GM18498 (cell line): ENCODE data around the gene ACVR1C.
"Not testable (repeated sequence)": the region's sequence is repeated elsewhere in the genome, so short reads cannot be mapped to it uniquely, and the experiment has no call there.

Source experiments
- ATAC-seq: cut with Tn5 transposase; IDR thresholded peaks from one replicate; pipeline ENCODE4 v1.9.1; 2021; ENCODE audit warnings: mild to moderate bottlenecking, moderate library complexity; ENCODE audit not compliant: unreplicated experiment

ACVR1C gene

DNA sequence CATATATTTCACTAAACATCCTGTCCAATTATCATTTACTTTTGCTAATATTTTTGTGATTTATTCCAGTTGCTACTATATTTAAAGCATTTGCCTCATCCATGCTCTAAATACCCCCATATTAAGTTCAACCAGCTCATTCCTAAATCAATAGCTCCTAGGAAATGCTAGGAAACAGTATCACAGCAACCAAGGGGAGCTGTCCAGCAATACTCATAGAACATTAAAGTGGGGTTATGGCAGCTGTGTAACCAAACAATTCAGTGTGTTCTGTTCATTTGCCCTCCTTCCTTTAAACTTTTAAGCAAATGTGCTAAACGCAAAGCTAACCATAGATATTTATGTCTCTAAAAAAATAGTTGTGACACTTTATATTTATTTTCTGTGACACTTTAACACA is 41.1 kb downstream of the ACVR1C start:
- ATAC-seq, result no peak

DNA sequence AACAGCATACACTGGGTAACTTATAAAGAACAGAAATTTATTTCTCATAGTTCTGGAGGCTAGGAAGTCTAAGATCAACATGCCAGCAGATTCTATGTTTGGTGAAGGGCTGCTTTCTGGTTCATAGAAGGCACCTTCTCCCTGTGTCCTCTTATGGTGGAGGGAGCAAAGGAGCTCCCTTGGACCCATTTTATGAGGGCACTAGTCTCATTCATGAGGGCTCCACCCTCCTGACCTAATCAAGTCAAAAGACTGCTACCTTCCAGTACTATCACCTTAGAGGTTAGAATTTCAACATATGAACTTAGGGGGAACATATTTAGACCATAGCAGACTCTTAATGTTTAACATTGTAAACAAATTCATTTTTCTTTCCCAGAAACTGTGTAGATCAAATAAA is 54.5 kb downstream of the ACVR1C start:
- ATAC-seq, result no peak

DNA sequence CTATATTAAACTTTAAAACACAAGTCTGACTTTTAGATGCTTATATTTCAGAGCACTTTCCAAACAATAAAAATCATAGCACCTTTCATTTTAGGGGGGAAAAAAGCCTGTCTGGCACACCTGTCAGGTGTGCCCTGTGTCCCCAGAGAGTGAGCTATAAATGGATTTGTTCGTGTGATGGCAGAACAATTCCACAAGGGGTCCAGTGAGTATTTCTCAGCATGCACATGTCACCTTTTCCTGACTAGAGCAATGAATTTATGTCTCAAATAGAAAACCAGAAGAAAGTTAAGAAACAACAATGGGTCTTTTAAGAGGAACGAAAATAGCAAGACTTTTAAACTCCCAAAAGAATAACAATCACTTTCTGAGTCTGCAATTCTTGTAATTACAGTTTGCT is 55.9 kb downstream of the ACVR1C start:
- peak; percentile 66 for ATAC-seq

DNA sequence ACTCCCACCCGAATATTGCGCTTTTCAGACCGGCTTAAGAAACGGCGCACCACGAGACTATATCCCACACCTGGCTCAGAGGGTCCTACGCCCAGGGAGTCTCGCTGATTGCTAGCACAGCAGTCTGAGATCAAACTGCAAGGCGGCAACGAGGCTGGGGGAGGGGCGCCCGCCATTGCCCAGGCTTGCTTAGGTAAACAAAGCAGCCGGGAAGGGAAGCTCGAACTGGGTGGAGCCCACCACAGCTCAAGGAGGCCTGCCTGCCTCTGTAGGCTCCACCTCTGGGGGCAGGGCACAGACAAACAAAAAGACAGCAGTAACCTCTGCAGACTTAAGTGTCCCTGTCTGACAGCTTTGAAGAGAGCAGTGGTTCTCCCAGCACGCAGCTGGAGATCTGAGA is 62.0 kb downstream of the ACVR1C start:
- not testable (repeated sequence) for ATAC-seq

DNA sequence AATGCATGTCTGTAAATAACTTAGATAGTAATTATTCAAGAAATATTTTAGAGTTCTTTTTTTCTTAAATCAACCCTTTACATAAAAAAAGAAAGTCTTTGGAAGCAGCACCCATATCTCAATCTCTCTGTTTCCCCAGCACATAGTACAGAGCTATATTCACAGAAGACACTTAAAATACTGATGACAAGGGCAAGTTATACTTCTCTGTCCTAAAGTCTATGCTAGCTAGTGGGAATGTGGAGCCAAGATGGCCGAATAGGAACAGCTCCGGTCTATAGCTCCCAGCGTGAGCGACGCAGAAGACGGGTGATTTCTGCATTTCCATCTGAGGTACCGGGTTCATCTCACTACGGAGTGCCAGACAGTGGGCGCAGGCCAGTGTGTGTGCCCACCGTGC is 62.6 kb downstream of the ACVR1C start:
- ATAC-seq, result not testable (repeated sequence)

DNA sequence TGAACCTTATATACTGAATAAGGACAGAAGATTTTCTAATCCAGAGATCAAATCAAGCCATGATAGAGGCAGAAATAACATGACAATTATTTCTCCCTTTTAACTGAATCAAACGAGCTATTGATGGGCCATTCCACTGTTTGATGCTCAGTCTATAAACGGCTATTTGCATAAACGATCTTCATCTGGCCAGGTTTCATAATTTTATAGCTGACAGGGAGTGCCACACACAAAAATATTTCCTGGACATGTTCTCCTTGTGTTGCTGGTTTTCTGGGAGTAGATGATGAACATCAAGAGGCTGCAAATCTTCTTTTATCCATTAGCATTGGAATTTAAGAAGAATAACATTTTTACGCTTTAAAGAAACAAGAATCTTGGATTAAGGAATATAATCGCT is 63.1 kb downstream of the ACVR1C start:
- no peak for ATAC-seq

DNA sequence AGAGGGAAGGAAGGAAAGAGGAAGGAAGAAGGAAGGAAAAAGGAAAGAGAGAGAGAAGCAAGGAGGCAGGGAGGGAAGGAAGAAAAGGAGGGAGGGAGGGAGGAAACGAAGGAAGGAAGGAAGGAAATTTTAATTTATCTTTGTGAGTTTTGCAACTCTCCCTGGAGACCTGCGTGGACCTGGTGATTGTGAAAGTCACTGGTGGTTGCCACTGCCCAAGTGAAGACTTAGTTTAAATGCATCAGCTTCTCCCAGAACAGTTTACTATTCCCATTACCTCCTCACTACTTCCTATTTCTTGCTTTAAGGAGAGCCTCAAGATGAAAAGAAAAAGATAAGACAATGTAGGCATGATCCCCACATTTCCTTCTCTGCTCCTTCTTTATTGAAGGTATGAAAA is 68.8 kb downstream of the ACVR1C start:
- no peak for ATAC-seq

DNA sequence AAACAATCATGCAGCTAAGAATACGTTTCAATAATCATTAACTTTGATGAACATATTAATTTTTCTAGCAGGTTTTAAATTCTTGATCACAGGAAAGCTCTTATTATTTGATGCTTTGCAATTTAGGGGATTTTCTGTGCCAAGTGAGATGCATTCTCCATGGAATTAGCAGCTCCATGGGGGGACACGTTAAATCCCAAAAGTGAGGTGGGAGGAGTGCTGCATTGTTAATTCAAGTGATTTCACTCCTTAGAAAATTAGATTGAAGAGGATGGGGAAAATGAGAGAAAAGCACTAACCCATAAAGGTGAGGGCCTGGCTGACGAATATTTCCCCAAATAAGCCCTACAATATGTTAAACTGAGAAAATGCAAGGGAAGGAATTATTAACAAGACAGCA is 69.2 kb downstream of the ACVR1C start:
- ATAC-seq, result no peak

DNA sequence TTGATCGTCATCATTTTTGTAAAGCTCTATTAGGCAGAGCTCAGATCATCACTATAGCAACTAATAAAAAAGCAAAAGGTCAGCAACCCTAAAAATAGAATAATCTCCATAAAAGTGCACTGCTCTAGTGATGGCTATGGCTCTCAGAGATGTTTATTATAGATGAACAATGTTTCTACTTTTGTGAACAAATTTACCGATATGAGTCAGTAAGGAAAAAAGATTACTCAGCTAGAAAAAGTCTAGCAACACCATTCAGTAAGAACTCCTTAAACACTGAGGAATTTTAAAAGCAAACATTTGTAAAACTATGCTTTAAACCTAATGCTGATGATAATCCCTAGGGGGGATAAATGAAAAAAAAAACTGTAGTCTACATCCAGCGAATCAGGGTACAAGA is 69.6 kb downstream of the ACVR1C start:
- no peak for ATAC-seq

DNA sequence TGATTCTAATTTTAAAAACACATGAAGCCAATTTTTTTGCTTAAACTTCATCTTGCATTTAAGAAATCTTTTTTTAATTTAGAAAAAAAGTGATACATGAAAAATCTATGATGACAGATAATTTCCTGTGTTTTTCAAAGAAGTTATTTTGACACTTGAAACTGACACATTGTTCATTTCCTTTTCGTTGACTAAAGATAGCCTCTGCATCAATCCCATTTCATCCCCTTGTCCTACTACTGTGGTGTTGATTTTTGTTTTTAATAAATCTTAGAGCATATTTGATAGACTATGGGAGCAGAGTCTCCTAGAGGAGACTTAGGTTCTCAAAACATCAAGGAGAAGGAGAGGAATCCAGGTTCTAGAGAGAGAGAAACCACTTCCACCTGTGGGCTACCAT is 70.9 kb downstream of the ACVR1C start:
- ATAC-seq, result no peak

DNA sequence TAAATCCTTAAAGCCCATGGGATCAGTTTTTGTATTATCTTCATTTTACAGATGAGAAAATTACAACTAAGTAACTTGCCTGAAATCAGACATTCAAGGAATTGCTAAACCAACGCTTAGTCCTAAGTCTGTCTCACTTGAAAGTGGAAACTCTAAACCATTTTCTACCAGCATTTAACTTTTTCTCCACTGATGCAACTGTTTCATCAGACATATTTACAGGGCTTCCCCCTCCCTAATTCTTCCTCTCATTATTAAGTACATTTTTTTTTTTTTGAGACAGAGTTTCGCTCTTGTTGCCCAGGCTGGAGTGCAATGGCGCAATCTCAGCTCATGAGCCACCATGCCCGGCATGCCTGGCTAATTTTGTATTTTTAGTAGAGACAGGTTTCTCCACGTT is 88.6 kb downstream of the ACVR1C start:
- no peak for ATAC-seq

DNA sequence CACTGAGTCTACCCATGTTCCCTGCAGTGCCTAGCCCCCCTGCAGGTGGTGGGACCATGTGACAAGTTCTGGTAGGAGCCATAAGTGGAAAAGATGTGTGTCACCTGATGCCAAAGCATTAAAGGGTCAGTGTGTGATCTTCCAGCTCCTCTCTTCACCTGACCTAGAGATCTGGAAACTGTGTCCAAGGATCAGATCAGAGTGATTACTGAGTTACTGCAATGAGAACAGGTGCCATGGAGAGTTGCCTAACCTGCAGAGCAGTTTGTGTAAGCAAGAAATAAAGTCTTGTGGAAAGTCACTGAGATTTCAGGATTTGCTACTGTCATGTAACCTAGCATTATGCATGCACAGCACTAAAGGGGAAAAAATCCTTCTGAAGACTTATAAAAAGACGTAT is 90.6 kb downstream of the ACVR1C start:
- no peak for ATAC-seq

DNA sequence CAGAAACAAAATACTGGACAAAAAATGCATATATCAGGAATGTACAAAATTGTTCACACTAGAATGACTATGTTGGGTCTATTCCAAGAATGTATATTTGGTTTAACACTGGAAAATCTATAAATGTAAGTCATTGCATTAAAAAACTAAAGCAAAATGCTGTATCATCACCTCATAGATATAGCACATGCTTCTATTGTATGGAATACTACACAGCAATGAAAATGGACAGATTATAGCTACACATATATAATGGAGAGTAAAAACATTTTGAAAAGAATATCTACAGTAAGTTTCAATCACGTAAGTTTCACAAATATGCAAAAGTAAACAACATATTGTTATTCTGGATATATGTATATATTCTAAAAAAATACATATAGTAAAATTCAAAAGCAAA is 91.8 kb downstream of the ACVR1C start:
- no peak for ATAC-seq

DNA sequence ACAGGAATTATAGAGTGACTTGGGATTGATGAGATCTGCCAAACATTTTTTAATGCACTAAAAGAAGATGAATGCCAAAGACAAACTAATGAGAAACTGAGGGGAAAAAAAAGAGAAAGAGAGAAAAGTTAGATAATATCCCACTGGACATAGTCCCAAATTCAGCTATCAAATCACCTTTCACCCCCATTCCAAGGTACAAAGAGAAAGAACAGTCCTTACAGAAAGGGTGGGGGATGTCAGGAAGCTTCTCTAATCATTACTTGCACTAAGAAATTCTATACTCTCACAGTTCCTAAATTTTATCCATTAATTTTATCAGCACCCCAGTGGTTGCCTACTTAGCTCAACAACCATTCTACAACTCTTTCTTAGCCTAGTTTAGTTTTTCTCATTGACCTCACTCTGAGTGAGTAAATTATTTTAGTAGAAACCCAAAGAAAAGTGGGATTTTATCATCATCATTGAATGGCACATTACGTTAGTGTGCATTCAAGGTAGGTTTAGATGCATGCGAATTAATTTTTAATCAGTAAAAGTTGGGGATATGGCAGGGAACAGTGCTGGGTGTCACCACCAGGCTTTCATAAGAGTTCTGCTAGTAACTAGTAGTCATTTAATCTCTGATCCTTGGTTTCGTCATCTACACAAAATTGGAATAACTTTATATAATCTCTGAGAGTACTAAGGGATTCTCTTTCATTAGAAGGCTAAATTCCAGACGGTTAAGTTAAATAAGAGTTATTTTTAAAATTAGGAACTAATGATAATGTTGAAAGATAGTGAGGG is 99.5 kb downstream of the ACVR1C start:
- no peak for ATAC-seq

DNA sequence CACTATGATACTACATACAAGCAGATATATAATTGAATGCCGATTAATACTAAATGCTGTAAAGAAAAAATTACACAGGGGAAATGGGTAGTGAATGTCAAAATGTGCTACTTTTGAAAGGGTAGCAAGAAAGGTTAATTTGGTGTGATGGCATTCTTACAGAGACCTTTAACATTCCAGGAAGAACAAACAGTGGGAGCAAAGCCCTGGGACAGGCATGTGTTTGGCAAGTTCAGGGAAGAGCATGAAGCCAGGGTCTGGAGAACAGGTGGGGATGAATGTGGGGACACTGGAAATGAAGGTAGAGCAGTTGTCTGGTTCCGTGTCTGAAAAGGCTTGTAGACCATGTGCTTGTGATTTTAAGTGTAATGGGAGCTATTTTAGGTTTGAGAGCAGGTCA is 102.6 kb downstream of the ACVR1C start:
- no peak for ATAC-seq

DNA sequence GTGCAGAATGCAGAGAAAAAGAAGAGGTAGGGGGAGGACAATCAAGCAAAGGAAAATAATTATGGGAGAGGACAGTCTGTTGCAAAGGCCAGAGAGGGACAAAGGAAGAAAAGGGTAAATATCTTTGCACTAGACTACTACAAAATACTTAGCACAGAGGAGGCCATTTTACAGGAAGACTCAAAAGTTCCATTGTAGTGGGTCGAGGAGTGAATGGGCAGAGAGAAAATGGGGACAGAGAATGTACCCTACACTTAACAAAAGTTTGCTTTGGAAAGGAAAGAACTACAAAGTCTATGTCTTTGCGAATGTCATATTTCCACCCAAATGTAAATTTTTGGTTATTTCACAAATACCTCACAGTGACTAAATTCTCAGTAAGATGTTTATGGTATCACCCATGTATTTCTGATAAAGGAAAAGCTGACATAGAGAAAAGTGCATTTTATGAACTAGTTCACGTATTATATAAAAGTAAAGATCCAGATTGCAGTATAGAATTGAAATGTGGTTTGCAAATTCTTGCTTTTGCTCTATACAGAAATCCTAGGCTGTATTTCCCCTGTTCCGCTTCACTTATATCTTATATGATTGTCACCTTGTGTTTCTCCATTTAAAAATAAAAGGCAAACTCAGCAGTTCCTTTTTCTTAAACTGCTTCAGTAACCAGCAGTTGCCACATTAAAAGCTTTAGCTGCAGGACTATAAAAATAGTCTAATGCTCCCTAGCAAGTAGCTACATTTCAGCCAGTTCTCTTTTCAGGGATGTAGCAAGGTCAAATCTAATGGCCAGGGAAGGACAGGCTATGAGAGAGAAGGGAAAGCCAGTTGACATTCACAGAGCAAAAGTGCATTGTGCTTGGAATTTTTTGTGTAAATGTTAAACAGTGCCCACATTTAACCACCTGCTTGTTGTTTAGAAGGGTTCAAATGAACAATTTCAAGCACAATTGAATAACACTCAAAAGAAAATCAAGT is 105.1 kb downstream of the ACVR1C start:
- ATAC-seq, result no peak

DNA sequence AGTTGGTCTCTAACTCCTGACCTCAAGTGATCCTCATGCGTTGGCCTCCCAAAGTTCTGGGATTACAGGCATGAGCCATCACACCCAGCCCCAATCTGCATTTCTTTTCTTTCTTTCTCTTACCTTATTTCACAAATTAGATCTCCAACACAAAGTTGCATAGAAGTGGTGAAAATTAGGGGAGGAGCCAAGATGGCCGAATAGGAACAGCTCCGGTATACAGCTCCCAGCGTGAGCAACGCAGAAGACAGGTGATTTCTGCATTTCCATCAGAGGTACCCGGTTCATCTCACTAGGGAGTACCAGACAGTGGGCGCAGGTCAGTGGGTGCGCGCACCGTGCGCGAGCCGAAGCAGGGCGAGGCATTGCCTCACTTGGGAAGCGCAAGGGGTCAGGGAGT is 113.7 kb downstream of the ACVR1C start:
- ATAC-seq, result not testable (repeated sequence)

DNA sequence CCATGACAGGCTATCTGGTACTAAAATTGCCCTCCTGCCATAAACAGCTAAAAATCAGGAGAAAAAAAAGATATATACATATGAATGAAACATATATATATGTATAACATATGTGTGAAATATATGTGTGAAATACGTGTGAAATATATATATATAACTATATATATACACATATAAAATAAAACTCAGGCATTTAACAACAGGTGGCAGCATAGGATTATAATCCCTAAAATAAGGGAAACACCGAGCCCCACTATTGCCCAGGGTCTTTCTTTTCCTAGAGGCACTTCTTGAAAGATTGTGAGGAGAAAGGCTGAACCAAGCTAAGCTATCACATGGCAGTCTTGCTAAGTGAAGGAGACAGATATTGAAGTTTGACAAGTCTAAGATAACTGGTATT is 118.9 kb downstream of the ACVR1C start:
- no peak for ATAC-seq

DNA sequence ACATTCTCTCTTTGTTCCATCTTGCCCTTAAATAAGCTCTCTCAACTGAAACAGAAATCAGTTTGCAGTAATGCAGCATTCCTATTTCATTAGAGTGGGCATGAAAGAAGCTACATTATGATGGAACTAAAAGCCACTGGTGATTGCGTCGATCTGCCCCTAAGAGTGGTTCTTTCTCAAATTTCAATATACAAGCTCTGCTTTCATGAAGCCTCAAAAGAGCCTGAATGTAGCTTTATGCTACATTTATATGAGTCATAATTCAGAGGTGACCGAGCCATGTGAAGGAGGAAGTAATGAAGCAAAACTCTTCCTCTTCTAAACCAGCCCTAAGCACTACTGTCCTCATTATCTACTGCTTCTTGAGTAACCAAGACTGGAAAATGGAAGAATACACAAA is 120.0 kb downstream of the ACVR1C start:
- ATAC-seq, result no peak

DNA sequence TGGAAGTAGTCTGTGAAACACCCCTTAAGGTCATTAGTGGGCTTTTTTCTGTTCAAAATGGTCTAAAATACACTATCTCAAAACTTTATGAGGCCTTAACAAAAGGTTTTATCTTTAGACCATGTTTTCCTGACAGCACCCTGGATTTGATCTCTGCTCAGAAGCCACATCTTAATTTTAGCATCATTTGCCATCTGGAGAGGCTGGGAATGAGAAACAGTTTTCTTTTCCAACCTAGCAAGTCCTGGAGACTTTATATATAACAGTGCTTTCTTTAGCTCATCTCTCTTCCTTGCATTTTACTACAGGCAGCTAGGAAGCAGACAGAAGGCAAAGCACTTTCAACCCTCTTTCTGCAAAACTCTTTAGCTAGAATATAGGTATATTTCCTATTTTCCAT is 122.1 kb downstream of the ACVR1C start:
- ATAC-seq, result no peak

DNA sequence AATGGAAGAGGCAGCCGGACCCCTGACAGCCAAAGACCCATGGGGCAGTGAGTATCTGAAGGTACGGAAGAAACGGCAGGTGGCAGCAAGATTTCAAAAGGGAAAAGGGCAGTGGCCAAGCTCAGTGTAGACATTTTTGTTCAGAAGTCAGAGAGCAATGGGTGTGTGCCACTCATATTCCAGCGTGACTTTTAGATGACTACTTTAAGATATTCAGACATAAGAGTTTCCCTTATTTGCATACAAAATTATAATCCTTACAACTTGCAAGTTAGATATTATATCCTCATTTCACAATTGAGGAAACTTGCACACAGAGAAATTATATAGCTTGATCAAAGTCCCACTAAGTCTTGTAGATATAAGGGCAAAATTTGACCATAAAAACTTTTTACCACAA is 124.0 kb downstream of the ACVR1C start:
- ATAC-seq, result no peak

DNA sequence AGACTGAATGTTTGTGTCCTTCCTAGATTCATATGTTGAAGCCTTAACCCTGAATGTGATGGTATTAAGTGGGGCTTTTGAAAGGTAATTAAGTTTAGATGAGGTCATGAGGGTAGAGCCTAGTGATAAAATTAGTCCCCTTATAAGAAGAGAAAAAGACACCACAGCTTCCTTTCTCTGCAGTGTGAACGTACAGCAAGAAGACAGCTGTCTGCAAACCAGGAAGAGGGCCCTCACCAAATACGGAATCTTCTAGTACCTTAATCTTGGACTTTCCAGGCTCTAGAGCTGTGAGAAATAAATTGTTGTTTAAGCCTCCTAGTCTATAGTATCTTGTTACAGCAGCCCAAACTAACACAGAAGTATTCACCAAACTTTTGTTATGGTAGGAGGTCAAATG is 127.6 kb downstream of the ACVR1C start:
- ATAC-seq, result peak; percentile 40
